ENCODE measurements around the gene BAIAP3. TPM values are rescaled to one million over a fixed set of nuclear protein-coding genes. Genes with fewer than 3 reads are reported as not detected.
"Not testable (repeated sequence)": the region's sequence is repeated elsewhere in the genome, so short reads cannot be mapped to it uniquely, and the experiment has no call there.

The BAIAP3 gene
- total RNA-seq, 1 donor from 2014 or later, result 1.2 TPM

DNA sequence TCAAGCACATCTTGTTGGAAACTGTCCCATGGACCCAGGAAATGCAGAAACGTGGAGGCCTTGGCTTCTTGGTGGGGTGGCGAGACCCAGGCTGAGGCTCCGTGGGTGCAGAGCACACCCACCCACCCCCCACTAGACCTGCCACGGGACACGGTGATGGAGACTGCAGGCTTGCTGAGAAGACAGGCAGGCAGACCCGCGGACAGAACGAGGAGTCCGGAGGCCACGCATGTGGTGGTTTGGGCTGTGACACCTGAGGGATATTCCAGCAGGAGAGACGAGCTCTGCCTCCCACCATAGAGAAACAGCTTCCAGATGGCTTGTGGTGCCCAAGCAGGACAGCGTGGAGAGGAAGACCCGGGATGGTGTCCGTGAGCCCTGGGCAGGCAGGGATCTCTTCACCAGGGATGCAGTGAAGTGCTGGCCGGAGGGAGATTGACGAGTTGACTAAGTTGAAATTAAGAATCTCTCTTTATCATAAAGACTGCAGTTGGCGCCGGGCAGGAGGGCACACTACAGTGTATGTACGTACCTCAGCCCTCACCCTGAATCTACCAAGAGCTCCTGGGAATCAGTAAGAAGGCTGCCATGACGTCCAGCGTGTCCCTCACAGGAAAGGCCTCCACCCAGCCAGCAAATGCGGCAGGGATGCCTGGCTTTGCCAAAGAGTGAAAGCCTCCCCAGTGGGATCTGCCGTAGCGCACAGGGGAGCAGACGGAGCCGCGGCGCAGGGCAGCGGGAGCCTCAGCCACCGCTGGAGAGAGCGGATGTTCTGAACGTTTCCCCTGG is 15.8 kb upstream of the BAIAP3 start:
- DNase-seq (ENCODE audit: low read depth in 2 of 2), result no peak

DNA sequence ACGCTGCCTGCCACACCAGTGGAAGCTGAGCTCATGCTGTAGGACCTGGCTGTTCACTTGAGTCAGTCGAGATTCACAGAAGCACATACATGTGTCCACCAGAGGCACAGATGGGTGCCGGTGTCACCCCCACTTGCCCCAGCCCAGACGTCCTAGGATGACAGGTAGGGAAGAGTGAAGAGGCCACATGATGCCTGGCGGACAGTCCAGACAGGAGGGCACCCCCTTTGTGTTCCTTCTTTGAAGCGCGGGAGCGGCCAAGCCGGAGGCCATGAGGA is 15.2 kb upstream of the BAIAP3 start:
- no peak for DNase-seq (ENCODE audit: low read depth in 2 of 2)

DNA sequence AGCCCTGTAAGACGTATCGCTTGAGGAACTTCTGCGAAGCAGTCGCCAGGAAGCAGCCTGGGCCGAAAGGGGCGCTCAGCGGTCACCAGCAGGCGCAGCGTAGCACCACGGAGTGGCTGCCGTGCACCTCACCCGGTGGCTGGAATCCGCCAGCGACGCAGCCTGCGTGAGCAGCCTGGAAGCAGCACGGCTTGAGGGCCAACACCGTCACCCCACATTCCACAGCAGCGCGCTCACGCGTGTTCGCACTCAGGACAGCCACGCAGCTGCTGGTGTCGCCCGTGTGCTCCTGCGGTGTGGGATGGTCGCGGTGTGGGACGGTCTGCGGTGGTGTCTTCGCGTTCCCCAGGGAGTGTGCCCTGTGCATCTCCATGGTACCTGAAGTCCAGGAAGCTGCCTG is 14.4 kb upstream of the BAIAP3 start:
- no peak for DNase-seq (ENCODE audit: low read depth in 2 of 2)

DNA sequence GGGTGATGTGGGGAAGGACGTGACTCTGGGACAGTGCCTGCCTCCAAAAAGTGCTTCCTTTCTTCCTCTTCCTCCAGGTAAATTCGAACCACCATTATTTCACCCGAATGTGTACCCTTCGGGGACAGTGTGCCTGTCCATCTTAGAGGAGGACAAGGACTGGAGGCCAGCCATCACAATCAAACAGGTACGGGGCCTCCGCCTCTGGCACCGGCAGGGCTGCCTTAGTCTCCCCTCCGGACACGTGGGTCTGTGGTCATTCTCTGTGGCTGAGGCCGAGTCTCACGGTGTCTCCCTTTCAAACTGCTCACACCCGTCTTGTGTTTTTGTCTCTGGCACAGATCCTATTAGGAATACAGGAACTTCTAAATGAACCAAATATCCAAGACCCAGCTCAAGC is 13.3 kb upstream of the BAIAP3 start:
- DNase-seq (ENCODE audit: low read depth in 2 of 2), result no peak

DNA sequence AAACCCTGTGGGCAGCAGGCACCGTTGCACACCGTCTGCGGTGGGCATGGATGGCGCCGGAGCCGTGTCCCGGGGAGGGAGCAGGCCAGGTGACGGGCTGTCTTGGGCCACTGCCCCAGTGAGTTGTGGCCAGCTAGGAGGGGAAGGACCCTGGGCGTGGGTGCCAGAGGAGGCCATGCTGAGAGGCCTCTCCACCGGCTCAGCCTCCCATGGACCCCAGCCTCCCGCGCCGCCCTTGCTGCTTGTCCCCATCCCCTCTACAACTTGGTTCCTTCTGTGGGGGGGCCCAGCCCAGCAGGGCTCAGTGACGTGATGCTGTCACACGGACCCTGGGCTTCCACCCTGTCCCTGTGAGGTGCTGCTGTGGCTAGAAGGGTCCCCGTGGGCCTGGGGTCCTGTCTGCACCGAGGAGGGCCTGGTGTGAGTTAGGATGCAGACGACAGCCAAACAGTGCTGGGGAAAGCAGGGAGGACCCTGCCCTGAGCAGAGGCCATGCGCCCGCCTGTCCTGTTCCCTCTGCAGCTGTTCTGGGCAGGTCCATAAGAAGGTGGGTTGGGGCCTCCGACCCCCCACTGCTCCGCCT is 12.7 kb upstream of the BAIAP3 start:
- no peak for DNase-seq (ENCODE audit: low read depth in 2 of 2)

DNA sequence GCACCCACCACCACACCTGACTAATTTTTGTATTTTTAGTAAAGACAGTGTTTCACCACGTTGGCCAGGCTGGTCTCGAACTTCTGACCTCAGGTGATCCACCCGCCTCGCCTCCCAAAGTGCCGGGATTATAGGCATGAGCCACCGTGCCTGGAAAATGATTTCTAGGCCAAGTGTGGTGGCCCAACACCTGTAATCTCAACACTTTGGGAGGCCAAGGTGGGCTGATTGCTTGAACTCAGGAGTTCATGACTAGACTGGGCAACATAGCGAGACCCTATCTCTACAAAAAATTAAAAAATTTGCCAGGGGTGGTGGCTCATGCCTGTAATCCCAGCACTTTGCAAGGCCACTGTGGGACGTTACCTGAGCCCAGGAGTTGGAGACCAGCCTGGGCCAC is 11.0 kb upstream of the BAIAP3 start:
- no peak for DNase-seq (ENCODE audit: low read depth in 2 of 2)

DNA sequence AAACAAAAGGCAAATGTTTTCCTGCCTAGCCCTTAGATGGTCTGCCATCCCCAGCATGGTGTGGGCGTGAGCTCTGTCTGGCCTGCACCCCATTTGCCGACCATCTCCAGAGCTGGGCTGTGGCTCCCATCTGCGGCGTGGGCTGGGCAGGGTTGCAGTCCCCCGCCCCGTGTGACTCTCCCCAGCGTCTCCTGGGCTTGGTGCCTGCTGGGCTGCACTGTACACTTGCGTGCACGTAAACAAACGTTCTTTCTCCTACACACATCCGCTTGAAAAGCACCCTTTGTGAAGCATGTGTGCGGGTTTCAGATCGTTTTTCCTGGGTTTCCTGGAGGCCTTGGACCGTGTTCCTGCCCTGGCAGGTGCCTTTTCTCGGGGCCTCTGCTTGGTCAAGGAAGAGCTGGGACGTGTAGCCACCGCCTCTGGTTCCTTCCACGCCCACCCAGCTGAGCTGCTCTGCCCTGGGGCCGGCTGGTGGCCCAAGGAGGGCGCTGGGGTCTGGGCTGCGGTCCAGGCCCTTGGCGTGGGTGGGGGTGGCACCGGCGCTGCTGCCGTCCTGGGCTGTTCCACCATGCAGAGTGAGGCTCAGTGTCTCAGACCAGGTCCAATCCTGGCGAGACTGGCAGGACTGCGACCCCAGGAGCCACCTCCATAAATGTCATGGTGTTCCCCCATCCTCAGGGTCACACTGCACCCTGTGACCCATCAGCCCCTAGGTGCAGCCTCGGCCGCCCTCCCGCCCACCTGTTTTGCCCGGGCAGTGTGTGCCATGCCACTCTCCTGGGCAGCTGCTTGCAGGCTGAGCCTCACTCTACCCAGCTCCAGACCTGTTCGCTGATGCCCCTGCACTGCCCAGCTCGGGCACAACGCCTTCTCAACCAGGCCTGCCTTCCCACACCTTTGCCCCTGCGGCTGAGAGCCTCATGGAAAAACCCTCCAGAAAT is 9.9 kb upstream of the BAIAP3 start:
- no peak for DNase-seq (ENCODE audit: low read depth in 2 of 2)

DNA sequence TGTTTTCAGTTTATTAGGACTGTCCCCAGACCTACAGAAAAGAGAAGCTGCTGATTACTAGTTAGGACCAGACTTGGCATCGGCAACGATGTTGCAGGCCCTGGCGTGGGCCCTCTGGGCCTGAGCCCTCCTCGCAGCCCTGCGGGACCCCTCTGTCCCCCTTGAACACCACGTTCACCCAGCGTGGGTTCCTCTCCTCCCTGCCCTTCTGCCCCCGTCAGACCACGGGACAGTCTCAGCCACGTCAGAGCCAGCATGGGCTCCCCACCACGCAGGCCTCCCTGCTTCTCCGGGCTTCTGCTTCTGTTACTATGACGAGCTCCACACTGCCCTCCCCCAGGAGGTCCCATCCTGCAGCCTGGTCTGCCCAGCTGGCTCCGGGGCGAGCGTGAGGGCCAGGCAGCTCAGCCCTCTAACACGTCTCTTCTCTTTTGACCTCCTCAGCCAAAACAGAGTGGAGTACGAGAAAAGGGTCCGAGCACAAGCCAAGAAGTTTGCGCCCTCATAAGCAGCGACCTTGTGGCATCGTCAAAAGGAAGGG is 9.1 kb upstream of the BAIAP3 start:
- no peak for DNase-seq (ENCODE audit: low read depth in 2 of 2)

DNA sequence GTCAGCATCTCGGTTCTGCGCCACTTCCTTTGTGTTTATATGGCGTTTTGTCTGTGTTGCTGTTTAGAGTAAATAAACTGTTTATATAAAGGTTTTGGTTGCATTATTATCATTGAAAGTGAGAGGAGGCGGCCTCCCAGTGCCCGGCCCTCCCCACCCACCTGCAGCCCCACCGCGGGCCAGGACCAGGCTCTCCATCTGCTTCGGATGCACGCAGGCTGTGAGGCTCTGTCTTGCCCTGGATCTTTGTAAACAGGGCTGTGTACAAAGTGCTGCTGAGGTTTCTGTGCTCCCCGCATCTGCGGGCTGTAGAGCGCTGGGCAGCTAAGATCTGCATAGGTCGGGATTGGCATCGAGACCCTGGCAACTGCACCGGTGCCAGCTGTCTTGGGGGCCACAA is 8.2 kb upstream of the BAIAP3 start:
- no peak for DNase-seq (ENCODE audit: low read depth in 2 of 2)

DNA sequence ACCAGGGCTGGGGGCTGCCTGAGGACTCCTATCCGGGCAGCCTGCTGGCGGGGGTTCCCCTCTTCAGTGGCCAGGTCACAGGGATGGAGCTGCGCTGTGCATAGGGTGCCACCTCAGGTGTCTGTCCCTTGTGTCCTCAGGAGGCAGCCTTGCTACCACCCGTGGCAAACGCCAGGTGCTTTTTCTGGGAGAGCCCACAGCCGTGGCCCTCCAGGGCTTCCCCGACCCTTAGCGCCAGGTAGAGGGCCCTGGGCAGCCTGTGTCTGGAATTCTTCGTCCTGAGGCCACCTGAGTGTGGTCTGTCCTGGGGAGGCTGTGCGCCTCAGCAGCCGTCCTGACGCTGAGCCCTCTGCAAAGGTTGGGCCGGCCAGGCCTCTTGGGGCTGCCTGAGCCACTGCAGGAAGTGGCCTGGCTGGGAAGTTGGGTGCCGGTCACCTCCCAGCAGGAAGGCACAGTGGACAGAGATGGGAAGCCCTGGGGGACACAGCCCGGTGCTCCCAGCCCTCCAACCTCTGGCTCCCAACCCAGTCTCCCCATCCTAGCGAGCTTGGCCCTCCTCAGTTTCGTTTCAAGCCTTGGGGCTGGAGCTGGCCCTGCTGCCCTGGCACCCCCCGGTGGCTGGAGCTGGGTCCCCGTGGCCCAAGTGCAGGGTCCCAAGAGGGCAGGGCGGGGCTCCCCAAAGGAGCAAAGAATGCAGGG is 7.6 kb upstream of the BAIAP3 start:
- no peak for DNase-seq (ENCODE audit: low read depth in 2 of 2)

DNA sequence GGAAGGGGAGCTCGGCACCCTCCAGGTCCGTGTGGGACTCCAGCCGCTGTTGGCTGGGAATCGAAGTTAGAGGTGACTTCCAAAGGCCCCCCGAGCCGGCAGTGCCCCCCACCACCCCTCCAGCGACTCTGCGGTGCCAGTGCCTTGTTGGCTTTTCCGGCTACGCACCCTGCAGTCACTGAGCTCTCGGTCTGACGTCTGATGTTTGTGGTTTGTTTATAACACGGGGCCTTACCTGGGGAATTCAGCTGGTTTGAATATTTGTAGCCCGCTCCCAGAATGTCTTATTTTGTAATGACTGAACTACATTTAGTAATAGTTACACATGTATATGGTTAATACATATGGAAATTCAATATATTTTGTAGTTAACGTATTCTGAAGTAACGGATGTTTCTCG is 7.1 kb upstream of the BAIAP3 start:
- no peak for DNase-seq (ENCODE audit: low read depth in 2 of 2)

DNA sequence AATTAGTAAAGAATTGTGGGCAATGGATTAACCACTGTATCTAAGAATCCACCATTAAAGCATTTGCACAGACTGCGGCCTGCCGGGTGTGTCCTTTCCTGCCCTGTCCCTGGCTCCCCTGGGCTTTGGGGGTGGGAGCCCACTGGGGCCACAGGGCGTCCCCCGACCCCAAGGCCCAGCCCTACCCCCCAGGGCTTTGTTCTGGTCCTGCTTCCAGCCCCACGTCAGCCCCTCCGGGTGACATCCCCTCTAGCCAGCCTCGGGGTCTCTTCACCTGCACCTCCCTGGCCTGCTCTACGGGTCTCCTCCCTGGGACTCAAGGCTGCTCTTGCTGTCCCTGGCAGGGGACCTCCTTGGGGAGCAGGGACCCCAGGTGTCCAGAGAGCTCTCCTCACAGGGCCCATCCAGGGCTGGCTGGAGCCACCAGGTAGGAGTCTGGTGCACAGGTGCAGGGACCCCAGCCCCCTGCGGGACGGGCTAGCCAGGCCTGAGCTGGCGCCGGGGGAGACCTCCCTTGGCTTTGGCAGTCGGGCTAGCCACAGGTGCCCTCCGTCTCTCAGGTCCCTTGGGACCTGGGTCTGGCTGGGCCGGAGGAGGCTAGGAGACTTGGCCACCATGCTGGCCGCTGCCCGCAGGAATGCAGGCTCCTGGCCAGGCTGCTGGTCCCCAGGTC is 6.4 kb upstream of the BAIAP3 start:
- DNase-seq (ENCODE audit: low read depth in 2 of 2), result no peak

DNA sequence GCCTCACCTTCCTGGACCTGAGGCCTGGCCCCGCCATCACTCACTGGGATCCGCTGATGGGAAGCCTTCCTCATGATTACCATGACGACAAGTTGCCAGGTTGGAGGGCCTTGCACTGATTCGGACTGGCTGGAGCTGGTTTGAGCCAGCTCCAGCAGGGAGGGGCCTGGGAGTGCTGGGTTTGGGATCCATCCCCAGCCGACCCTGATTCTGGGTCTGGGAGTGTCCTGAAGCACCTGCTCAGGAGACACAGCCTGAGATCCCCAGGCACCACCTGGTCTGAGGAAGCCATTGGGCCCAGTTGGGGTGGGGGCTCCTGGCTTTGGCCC is 5.9 kb upstream of the BAIAP3 start:
- no peak for DNase-seq (ENCODE audit: low read depth in 2 of 2)

DNA sequence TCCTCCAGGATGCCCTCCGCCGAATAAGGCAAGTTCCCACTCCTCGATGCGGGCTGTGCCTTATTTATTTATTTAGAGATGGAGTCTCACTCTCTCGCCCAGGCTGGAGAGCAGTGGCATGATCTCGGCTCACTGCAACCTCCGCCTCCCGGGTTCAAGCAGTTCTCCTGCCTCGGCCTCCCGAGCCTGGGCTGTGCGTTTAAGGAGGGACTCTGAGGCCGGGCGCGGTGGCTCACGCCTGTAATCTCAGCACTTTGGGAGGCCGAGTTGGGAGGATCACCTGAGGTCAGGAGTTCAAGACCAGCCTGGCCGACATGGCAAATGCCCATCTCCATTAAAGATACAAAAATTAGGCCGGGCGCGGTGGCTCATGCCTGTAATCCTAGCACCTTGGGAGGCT is 5.3 kb upstream of the BAIAP3 start:
- not testable (repeated sequence) for DNase-seq (ENCODE audit: low read depth in 2 of 2)

DNA sequence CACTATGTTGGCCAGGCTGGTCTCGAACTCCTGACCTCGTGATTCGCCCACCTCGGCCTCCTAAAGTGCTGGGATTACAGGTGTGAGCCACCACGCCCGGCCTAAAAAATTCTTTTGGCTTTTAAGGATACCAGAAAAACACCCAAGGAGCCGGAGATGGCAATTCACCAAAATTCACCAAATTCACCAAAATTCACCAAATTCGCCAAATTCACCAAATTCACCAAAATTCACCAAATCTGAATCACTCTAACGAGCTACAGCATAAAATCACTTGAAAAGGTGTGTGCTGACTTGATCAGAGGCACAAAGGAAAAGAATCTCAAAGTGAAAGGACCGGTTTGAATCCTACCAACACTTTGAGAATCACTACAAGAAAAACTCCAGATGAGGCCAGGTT is 4.5 kb upstream of the BAIAP3 start:
- DNase-seq (ENCODE audit: low read depth in 2 of 2), result not testable (repeated sequence)

DNA sequence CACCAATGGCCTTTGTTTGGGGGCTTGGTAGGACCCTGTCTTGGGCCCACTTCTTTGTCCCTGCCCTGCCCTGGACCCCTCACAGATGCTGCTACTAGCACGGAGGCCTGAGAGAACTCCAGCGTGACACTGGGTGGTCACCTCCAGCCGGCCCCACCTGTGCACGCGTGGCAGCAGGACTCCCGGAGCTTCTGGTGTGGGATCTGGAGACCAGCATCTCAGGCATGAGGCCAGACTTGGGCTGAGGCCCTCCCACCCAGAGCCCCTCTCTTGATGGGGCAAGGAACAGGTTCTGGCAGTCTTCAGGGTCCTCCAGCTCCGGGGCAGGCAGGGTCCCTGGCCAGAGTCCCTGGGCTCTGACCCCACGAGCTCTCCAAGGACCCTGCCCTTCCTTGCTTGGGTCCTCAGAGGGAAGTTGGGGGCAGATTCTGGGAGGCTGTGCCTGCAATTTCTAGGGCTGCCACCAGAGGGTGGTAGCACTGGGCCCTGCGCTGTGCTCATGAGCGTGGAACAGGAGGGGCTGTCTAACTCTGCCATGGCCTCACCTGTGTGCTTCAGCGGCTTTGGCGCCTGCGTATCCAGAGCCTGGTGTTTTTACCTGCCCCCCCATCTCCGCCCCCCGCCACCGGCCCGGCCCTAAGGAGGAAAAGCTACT is 3.1 kb upstream of the BAIAP3 start:
- no peak for DNase-seq (ENCODE audit: low read depth in 2 of 2)

DNA sequence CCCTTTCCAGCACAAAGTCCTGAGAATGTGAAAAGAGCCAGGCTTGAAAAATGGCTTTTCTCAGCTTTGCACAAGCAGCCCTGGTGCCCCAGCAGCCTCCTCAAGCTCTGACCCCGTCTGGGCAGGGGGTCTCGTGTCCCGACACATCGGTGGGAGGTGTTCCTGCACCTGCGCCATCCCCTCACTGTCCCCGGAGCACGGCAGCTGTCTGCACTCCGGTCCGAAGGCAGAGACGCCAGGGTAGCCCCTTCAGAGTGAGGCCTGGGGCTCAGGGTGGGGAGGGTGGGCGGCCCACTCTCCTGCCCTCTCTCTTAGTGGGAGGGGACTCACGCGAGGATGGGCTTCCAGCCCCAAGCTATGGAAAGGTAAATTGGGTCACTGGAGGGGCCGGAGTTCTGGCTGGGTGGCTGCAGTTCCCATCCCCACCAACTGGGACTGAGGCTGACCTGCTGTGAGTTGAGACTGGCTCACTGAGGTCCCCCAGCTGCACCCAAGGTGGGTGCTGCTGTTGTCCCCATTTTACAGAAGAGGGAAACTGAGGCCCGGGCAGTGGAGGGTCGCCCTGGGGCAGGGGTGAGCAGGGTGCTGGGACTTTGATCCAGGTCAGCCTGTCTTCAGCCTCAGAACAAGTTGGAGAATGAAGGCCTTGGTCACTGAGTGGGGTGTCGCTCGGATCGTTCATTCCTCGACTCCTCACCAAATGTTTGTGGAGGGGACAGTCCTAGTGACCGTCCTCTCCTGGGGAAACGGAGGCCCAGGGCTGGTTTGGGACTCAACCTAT is 2.3 kb upstream of the BAIAP3 start:
- DNase-seq (ENCODE audit: low read depth in 2 of 2), result no peak

DNA sequence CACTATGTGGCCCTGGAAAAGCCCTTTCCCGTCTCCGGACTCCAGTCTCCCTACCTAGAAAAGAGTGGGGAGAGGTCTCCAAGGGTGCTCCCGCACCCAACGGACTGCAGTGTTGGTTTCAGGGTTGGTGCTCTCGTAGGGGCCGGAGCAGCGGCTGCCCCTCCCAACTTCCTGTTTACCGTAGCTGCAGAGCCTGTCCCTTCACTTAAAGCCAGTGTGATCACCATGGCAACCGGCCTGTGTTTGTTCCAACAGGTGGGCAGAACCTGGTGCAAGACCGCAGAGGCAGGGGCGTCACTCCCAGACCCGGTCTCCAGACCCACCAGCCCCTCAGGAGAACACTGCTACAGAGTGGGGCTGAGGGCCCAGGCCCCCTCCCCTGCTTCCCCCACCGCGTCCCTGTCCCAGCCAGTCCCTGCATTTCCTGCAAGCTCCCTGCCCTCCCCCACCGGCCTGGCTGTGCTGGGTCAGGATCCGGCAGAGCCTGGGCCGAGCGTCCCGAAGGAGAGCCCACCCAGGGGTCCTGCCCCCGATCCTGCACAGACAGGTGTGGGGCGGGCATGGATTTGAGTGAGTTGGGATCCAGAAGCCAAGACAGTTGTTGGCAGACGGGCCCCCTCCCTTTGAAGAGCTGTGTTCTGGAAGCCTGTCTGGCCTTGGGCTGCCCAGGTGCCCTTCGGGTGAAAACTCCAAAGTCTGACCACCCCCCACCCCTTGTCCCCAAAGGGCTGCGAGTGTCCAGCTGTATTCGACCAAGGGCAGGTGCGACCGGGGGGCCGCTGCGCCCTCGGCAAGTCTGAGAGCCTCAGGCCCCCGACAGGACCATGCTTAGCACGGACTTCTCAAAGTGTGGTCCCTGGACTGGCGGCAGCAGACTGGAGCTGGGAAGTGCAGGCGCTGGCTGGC is 1.5 kb upstream of the BAIAP3 start:
- peak; percentile 62 to 91 for DNase-seq (ENCODE audit: low read depth in 2 of 2)

DNA sequence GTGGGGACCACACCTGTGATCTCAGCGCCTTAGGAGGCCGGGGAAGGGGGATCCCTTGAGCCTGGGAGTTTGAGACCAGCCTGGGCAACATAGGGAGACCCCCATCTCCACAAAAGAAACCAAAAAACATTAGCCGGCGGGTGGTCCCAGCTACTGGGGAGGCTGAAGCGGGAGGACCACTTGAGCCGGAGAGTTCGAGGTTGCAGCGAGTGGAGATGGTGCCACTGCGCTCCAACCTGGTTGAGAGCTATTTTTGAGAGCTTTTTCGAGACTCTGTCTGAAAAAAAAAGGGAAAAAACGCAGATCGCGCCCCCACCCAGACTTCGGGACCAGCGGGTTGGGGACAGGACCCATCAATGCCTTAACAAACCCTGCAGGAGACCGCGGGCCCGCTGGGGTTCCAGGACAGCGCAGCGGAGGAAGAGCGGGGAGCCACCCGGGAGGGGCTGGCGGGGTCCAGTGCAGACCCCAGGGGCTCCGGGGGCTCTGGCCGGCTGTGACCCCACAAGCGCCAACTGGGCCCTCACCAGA is 762 bp upstream of the BAIAP3 start:
- DNase-seq (ENCODE audit: low read depth in 2 of 2), result no peak

Data from lung microvascular endothelial cell (primary cell).